Measurements from ENCODE around the gene MIOX. TPM values are rescaled to one million over a fixed set of nuclear protein-coding genes. Genes with fewer than 3 reads are reported as not detected.
A peak's percentile ranks its signal among the peaks of the same experiment; 100 is the strongest.
"Not testable (repeated sequence)": the region's sequence is repeated elsewhere in the genome, so short reads cannot be mapped to it uniquely, and the experiment has no call there.

The MIOX gene
- total RNA-seq, 1 donor from 2014 or later: 0.35 TPM

DNA sequence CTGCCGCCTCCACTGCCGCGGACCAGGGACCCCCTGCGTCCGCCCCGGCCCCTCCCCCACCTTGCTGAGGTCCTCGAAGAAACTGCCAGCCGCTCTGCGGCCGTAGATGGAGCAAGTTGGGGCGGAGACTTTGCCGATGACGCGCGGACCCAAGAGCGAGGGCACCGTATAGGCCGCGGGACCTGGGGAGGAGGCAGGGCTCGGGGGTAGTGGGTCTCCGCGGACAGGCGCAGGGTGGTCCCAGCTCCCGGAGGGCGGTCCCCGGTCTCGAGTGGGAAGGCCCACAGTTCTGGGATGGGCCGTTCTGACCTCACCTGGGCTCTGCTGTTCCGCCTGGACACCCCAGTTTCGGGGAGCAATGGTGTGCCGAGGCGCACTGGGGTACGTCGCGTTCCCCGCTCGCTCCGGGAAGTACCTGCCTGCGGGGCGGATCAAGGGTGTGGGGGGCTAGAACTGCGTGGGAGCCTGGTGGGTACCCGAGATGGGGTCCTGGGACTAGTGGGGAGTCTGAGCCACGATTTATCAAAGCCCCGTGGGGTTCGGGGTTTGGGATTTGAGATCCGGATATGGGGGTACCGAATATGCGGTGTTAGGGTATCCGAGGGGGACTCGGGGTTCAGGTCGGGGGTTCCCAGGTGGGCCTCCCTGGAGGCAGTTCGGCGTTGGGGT, 44.4 kb downstream of the MIOX start:
- H3K27me3 Mint-ChIP-seq (ENCODE audit: low read depth): peaks cover 76% of the 10 kb centered on the region
- H3K4me3 Mint-ChIP-seq: peak overlapping the region; percentile 59
- H3K4me1 Mint-ChIP-seq: peaks cover 29% of the 10 kb centered on the region
- peak; percentile 43 for DNase-seq (ENCODE audit: low read depth, low spot score)
- no peak overlapping the region for H3K27ac Mint-ChIP-seq (ENCODE audit: unreplicated experiment)
- TF ChIP-seq, protein P1, sequence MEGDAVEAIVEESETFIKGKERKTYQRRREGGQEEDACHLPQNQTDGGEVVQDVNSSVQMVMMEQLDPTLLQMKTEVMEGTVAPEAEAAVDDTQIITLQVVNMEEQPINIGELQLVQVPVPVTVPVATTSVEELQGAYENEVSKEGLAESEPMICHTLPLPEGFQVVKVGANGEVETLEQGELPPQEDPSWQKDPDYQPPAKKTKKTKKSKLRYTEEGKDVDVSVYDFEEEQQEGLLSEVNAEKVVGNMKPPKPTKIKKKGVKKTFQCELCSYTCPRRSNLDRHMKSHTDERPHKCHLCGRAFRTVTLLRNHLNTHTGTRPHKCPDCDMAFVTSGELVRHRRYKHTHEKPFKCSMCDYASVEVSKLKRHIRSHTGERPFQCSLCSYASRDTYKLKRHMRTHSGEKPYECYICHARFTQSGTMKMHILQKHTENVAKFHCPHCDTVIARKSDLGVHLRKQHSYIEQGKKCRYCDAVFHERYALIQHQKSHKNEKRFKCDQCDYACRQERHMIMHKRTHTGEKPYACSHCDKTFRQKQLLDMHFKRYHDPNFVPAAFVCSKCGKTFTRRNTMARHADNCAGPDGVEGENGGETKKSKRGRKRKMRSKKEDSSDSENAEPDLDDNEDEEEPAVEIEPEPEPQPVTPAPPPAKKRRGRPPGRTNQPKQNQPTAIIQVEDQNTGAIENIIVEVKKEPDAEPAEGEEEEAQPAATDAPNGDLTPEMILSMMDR (conservative IDR thresholded peaks at IDR 0.05): no peak
- H3K36me3 Mint-ChIP-seq (ENCODE audit: low read depth): peaks cover 3% of the 10 kb centered on the region
- H3K9me3 Mint-ChIP-seq: no peaks in the 10 kb centered on the region

DNA sequence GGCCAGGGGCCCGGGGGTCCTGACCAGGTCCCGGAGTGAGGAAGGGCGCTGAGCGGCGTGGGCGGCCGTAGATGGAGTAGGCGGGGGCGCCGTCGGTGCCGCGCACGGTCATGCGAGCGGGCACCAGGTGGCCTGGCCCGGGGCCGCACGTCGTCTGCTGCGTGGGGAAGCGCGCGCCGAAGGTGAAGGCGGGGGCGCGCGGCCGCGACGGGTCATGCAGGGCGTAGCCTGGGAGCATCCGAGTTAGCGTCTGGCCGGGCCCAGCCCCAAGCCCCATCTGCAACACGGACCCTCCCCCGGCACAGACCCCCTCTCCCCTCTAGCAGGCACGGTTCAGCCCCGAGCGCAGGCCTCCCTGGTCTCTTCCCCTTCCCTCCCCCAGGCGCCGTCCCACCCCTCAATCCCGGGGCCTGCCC, 44.9 kb downstream of the MIOX start:
- H3K27me3 Mint-ChIP-seq (ENCODE audit: low read depth): peaks cover 81% of the 10 kb centered on the region
- H3K4me3 Mint-ChIP-seq: no peak overlapping the region
- TF ChIP-seq, protein P1 (conservative IDR thresholded peaks at IDR 0.05): no peak
- no peak for DNase-seq (ENCODE audit: low read depth, low spot score)
- H3K9me3 Mint-ChIP-seq: no peaks in the 10 kb centered on the region
- H3K27ac Mint-ChIP-seq (ENCODE audit: unreplicated experiment): no peak overlapping the region
- H3K4me1 Mint-ChIP-seq: peaks cover 29% of the 10 kb centered on the region
- H3K36me3 Mint-ChIP-seq (ENCODE audit: low read depth): peaks cover 3% of the 10 kb centered on the region

DNA sequence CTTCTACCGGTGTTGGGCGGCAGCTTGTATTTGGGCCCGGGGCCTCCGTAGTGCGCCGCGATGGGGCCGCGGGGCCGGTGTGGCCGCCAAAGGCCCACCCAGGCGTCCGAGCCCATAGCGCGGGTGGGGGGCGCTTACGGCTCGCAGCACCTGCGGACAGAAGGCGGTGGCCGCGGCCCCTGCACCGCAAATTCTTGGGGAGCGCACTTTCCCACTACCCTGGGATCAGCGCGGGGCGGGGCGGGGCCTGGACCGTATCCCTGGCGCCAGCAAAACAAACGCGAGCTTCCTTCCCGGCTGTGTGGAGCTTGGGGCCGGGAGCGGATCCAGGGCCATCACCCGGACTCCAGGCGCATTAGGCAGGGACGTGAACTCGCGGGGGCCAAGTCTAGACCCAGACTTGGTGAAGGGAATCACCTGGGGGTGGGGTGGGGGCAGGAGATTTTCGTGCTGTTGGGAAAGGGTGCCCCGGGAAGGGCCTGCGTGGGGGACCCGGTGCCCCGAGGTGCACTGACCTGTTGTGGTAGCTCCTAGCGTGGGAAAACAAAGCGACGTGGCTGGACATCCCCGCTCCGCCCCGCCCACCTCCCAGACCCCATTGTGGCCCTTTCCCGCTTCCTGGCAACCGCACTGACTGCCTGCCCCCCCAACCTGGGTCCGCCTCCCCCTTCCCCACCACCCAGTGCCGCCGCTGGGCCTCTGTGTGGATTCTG, 45.5 kb downstream of the MIOX start:
- Mint-ChIP-seq H3K9me3 (no peaks in the 10 kb centered on the region), H3K4me1 (peaks cover 25% of the 10 kb centered on the region), H3K4me3 (peak overlapping the region; percentile 67), H3K27me3 (ENCODE audit: low read depth) (peaks cover 78% of the 10 kb centered on the region), H3K36me3 (ENCODE audit: low read depth) (peaks cover 3% of the 10 kb centered on the region), H3K27ac (ENCODE audit: unreplicated experiment) (no peak overlapping the region)
- TF ChIP-seq, protein P1 (conservative IDR thresholded peaks at IDR 0.05): no peak
- peak; percentile 35 for DNase-seq (ENCODE audit: low read depth, low spot score)

DNA sequence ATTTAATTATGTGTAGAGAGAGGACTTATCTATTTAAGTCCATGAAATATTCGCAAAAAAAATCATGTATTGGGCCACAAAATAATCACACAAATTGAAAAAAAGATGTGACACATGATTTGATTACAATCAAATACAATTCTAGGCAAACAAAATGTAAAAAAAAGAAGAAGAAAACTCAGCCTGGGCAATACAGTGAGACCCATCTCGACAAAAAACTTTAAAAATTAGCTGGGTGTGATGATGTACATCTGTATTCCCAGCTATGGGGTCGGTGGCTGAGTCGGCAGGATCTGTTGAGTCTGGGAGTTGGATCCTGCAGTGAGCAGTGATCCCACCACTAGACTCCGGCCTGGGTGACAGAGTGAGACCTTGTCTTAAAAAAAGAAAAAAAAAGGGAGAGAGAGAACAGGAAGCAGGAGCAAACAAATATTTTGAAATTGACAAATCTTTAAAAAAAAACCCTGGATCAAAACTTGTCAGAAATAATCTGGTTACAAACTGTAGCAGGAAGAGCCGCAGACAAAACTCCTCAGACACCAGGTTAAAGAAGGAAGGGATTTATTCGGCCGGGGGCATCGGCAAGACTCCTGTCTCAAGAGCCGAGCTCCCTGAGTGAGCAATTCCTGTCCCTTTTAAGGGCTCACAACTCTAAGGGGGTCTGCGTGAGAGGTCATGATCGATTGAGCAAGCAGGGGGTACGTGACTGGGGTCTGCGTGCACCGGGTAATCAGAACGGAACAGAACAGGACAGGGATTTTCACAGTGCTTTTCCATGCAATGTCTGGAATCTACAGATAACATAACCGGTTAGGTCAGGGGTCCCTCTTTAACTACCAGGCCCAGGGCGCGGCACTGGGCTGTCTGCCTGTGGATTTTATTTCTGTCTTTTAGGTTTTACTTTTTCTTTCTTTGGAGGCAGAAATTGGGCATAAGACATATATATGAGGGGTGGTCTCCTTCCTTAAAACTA, 46.5 kb downstream of the MIOX start:
- Mint-ChIP-seq H3K9me3 (no peaks in the 10 kb centered on the region), H3K27ac (ENCODE audit: unreplicated experiment) (no peak overlapping the region)

DNA sequence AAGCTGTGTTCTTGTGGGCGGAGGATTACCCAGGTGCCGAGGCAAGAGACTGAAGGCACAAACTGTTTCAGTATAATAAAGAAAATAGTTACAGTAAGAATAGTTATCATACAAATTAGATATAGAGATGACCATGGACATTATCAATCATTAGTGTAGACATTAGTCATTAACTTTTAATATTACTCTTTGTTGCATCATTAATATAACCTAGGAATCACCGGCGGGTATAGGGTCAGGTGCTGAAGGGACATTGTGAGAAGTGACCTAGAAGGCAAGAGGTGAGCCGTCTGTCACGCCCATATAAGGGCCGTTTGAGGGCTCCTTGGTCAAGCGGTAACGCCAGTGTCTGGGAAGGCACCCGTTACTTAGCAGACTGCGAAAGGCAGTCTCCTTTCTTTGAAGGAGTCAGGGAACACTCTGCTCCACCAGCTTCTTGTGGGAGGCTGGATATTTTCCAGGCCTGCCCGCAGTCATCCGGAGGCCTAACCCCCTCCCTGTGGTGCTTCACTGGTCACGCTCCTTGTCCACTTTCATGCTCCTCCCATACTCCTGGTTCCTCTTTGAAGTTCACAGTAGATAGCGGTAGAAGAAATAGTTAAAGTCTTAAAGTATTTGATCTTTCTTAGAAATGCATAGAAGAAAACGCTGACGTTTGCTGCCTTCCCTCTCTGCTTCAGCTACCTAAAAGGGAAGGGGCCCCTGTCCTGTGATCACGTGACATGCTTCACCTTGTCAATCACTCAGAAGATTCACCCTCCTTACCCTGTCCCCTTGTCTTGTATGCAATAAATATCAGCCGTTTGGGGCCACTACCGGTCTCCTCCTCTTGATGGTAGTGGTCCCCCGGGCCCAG, 47.4 kb downstream of the MIOX start:
- not testable (repeated sequence) for DNase-seq (ENCODE audit: low read depth, low spot score); H3K9me3 Mint-ChIP-seq; H3K36me3 Mint-ChIP-seq (ENCODE audit: low read depth); H3K27ac Mint-ChIP-seq (ENCODE audit: unreplicated experiment)
- H3K4me3 Mint-ChIP-seq: peak overlapping the region; percentile 69
- peaks cover 65% of the 10 kb centered on the region for H3K27me3 Mint-ChIP-seq (ENCODE audit: low read depth)
- H3K4me1 Mint-ChIP-seq: peaks cover 19% of the 10 kb centered on the region

More for the DNA sequence above, 46.5 kb downstream of the MIOX start:
- peaks cover 74% of the 10 kb centered on the region for H3K27me3 Mint-ChIP-seq (ENCODE audit: low read depth)
- TF ChIP-seq, protein P1 (conservative IDR thresholded peaks at IDR 0.05): no peak
- peaks cover 2% of the 10 kb centered on the region for H3K36me3 Mint-ChIP-seq (ENCODE audit: low read depth)
- H3K4me1 Mint-ChIP-seq: peaks cover 19% of the 10 kb centered on the region
- peak overlapping the region; percentile 67 for H3K4me3 Mint-ChIP-seq
- DNase-seq (ENCODE audit: low read depth, low spot score): no peak
